HEK293 (cell line): ENCODE measurements around the gene ZNF630.

ENCODE experiments used
- BCL11A ChIP-seq: fragments of 450-650 bp; formaldehyde crosslinking; IDR thresholded peaks from 2 replicates; pipeline ENCODE4 v1.5.1; 2016; ENCODE audit warnings: low read depth, missing biosample characterization, missing genetic modification characterization
- YY2 ChIP-seq: fragments of 450-650 bp; formaldehyde crosslinking; IDR thresholded peaks from 2 replicates; pipeline ENCODE4 v1.5.1; 2016; ENCODE audit warnings: missing biosample characterization, missing genetic modification characterization
- ZFP41 ChIP-seq: fragments of 450-650 bp; formaldehyde crosslinking; IDR thresholded peaks from 2 replicates; pipeline ENCODE4 v1.5.1; 2016; ENCODE audit warnings: missing biosample characterization, missing genetic modification characterization, borderline replicate concordance
- ZNF174 ChIP-seq: fragments of 450-650 bp; formaldehyde crosslinking; IDR thresholded peaks from 2 replicates; pipeline ENCODE4 v1.5.0; 2017; ENCODE audit warnings: missing biosample characterization, mild to moderate bottlenecking, missing genetic modification characterization
- ZNF239 ChIP-seq: fragments of 450-650 bp; formaldehyde crosslinking; IDR thresholded peaks from 2 replicates; pipeline ENCODE4 v1.5.1; 2016; ENCODE audit warnings: missing biosample characterization, missing genetic modification characterization
- TF ChIP-seq, protein P1 (sequence below): fragments of 450-650 bp; formaldehyde crosslinking; IDR thresholded peaks from 2 replicates; pipeline ENCODE4 v1.5.1; 2016; ENCODE audit warnings: missing biosample characterization, missing genetic modification characterization
- TF ChIP-seq, protein P2 (sequence below): fragments of 450-650 bp; formaldehyde crosslinking; IDR thresholded peaks from 2 replicates; pipeline ENCODE4 v1.5.1; 2016; ENCODE audit warnings: missing biosample characterization, missing genetic modification characterization
- TF ChIP-seq, protein P3 (sequence below): fragments of 450-650 bp; formaldehyde crosslinking; IDR thresholded peaks from 2 replicates; pipeline ENCODE4 v1.5.1; 2016; ENCODE audit warnings: missing biosample characterization, missing genetic modification characterization
- TF ChIP-seq, protein P4 (sequence below): fragments of 450-650 bp; formaldehyde crosslinking; IDR thresholded peaks from 2 replicates; pipeline ENCODE4 v1.5.1; 2016; ENCODE audit warnings: missing biosample characterization, missing genetic modification characterization, low read depth
- TF ChIP-seq, protein P5 (sequence below): fragments of 450-650 bp; formaldehyde crosslinking; IDR thresholded peaks from 2 replicates; pipeline ENCODE4 v1.5.1; 2016; ENCODE audit warnings: missing biosample characterization, missing genetic modification characterization

DNA sequence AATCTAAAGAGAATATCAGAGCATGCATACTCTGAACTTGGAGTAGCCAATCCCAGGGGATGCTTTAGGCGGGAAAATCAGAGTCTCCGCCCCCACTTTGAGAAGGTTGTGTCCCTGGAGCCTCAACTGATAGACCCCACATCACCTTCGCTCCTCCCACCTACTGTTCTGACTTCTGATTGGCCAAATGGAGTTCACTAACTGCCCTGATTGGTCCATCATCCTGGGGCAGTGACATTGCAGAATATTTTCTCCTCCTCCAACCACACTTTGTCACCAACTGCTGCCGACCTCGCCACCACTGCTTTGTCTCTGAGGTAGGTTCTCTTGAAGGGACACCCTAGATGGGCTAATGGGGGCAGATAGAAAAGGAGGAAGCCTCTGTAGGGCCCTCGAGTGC is 36.3 kb upstream of the ZNF630 start:
- TF ChIP-seq, protein P1, sequence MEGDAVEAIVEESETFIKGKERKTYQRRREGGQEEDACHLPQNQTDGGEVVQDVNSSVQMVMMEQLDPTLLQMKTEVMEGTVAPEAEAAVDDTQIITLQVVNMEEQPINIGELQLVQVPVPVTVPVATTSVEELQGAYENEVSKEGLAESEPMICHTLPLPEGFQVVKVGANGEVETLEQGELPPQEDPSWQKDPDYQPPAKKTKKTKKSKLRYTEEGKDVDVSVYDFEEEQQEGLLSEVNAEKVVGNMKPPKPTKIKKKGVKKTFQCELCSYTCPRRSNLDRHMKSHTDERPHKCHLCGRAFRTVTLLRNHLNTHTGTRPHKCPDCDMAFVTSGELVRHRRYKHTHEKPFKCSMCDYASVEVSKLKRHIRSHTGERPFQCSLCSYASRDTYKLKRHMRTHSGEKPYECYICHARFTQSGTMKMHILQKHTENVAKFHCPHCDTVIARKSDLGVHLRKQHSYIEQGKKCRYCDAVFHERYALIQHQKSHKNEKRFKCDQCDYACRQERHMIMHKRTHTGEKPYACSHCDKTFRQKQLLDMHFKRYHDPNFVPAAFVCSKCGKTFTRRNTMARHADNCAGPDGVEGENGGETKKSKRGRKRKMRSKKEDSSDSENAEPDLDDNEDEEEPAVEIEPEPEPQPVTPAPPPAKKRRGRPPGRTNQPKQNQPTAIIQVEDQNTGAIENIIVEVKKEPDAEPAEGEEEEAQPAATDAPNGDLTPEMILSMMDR (tag by site-specific recombination) = no peak
- no peak for TF ChIP-seq ZNF239 (tag by site-specific recombination)
- TF ChIP-seq ZFP41 (tag by site-specific recombination) = no peak
- TF ChIP-seq, protein P2, sequence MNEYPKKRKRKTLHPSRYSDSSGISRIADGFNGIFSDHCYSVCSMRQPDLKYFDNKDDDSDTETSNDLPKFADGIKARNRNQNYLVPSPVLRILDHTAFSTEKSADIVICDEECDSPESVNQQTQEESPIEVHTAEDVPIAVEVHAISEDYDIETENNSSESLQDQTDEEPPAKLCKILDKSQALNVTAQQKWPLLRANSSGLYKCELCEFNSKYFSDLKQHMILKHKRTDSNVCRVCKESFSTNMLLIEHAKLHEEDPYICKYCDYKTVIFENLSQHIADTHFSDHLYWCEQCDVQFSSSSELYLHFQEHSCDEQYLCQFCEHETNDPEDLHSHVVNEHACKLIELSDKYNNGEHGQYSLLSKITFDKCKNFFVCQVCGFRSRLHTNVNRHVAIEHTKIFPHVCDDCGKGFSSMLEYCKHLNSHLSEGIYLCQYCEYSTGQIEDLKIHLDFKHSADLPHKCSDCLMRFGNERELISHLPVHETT (tag by site-specific recombination) = no peak
- no peak for TF ChIP-seq ZNF174 (tag by site-specific recombination)
- TF ChIP-seq, protein P3, sequence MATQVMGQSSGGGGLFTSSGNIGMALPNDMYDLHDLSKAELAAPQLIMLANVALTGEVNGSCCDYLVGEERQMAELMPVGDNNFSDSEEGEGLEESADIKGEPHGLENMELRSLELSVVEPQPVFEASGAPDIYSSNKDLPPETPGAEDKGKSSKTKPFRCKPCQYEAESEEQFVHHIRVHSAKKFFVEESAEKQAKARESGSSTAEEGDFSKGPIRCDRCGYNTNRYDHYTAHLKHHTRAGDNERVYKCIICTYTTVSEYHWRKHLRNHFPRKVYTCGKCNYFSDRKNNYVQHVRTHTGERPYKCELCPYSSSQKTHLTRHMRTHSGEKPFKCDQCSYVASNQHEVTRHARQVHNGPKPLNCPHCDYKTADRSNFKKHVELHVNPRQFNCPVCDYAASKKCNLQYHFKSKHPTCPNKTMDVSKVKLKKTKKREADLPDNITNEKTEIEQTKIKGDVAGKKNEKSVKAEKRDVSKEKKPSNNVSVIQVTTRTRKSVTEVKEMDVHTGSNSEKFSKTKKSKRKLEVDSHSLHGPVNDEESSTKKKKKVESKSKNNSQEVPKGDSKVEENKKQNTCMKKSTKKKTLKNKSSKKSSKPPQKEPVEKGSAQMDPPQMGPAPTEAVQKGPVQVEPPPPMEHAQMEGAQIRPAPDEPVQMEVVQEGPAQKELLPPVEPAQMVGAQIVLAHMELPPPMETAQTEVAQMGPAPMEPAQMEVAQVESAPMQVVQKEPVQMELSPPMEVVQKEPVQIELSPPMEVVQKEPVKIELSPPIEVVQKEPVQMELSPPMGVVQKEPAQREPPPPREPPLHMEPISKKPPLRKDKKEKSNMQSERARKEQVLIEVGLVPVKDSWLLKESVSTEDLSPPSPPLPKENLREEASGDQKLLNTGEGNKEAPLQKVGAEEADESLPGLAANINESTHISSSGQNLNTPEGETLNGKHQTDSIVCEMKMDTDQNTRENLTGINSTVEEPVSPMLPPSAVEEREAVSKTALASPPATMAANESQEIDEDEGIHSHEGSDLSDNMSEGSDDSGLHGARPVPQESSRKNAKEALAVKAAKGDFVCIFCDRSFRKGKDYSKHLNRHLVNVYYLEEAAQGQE (tag by site-specific recombination) = no peak
- no peak for TF ChIP-seq BCL11A (tag by site-specific recombination)
- TF ChIP-seq, protein P4, sequence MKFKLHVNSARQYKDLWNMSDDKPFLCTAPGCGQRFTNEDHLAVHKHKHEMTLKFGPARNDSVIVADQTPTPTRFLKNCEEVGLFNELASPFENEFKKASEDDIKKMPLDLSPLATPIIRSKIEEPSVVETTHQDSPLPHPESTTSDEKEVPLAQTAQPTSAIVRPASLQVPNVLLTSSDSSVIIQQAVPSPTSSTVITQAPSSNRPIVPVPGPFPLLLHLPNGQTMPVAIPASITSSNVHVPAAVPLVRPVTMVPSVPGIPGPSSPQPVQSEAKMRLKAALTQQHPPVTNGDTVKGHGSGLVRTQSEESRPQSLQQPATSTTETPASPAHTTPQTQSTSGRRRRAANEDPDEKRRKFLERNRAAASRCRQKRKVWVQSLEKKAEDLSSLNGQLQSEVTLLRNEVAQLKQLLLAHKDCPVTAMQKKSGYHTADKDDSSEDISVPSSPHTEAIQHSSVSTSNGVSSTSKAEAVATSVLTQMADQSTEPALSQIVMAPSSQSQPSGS (tag by site-specific recombination) = no peak
- TF ChIP-seq YY2 (tag by site-specific recombination) = no peak
- TF ChIP-seq, protein P5, sequence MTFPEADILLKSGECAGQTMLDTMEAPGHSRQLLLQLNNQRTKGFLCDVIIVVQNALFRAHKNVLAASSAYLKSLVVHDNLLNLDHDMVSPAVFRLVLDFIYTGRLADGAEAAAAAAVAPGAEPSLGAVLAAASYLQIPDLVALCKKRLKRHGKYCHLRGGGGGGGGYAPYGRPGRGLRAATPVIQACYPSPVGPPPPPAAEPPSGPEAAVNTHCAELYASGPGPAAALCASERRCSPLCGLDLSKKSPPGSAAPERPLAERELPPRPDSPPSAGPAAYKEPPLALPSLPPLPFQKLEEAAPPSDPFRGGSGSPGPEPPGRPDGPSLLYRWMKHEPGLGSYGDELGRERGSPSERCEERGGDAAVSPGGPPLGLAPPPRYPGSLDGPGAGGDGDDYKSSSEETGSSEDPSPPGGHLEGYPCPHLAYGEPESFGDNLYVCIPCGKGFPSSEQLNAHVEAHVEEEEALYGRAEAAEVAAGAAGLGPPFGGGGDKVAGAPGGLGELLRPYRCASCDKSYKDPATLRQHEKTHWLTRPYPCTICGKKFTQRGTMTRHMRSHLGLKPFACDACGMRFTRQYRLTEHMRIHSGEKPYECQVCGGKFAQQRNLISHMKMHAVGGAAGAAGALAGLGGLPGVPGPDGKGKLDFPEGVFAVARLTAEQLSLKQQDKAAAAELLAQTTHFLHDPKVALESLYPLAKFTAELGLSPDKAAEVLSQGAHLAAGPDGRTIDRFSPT (tag by site-specific recombination) = no peak
